SK-N-SH treated with all-trans-retinoic acid at 6 μM for 48 hours (cell line): Measurements from ENCODE around the gene PLA2G3.

Experiments used
- ATAC-seq: fragments of 200-7000 bp; cut with Tn5 transposase; 3 replicates; pipeline ENCODE4 v1.9.1; 2020; ENCODE audit warnings: mild to moderate bottlenecking, moderate library complexity
- ARNTL ChIP-seq: fragments of 450-650 bp; formaldehyde crosslinking; IDR thresholded peaks from 2 replicates; pipeline ENCODE4 v1.5.0; 2020; ENCODE audit warnings: low read depth, mild to moderate bottlenecking, moderate library complexity, borderline replicate concordance
- BACH2 ChIP-seq: fragments of 250-450 bp; sonication (Bioruptor Pico); IDR thresholded peaks from 2 replicates; pipeline ENCODE4 v1.9.0; 2021; ENCODE audit warnings: mild to moderate bottlenecking, borderline replicate concordance
- CREB5 ChIP-seq: fragments of 250-450 bp; sonication (Bioruptor Pico); IDR thresholded peaks from 2 replicates; pipeline ENCODE4 v1.5.1; 2020; ENCODE audit warnings: low read depth, mild to moderate bottlenecking, moderate library complexity
- CSDC2 ChIP-seq: fragments of 250-450 bp; sonication (Bioruptor Pico); IDR thresholded peaks from 2 replicates; pipeline ENCODE4 v1.5.0; 2020; ENCODE audit warnings: mild to moderate bottlenecking, moderate library complexity
- CSRNP3 ChIP-seq: fragments of 250-450 bp; sonication (Bioruptor Pico); IDR thresholded peaks from 2 replicates; pipeline ENCODE4 v1.5.1; 2021; ENCODE audit warnings: mild to moderate bottlenecking, moderate library complexity
- ESRRG ChIP-seq: fragments of 250-450 bp; sonication (Bioruptor Pico); IDR thresholded peaks from 2 replicates; pipeline ENCODE4 v1.6.1; 2021; ENCODE audit warnings: mild to moderate bottlenecking
- GLIS3 ChIP-seq: fragments of 250-450 bp; sonication (Bioruptor Pico); IDR thresholded peaks from 2 replicates; pipeline ENCODE4 v1.5.0; 2020; ENCODE audit warnings: mild to moderate bottlenecking, moderate library complexity
- OSR1 ChIP-seq: fragments of 250-450 bp; sonication (Bioruptor Pico); IDR thresholded peaks from 2 replicates; pipeline ENCODE4 v1.8.0; 2022; ENCODE audit warnings: moderate library complexity, mild to moderate bottlenecking, inconsistent platforms
- PATZ1 ChIP-seq: fragments of 250-450 bp; sonication (Bioruptor Pico); IDR thresholded peaks from 2 replicates; pipeline ENCODE4 v1.8.0; 2020; ENCODE audit warnings: mild to moderate bottlenecking, moderate library complexity, borderline replicate concordance
- POU6F1 ChIP-seq: fragments of 250-450 bp; sonication (Bioruptor Pico); IDR thresholded peaks from 2 replicates; pipeline ENCODE4 v1.8.0; 2021; ENCODE audit warnings: low read depth, mild to moderate bottlenecking, moderate library complexity, borderline replicate concordance
- PPARA ChIP-seq: fragments of 250-450 bp; sonication (Bioruptor Pico); IDR thresholded peaks from 2 replicates; pipeline ENCODE4 v1.5.0; 2020; ENCODE audit warnings: mild to moderate bottlenecking, borderline replicate concordance
- RARB ChIP-seq: fragments of 250-450 bp; sonication (Bioruptor Pico); IDR thresholded peaks from 2 replicates; pipeline ENCODE4 v1.8.0; 2021; ENCODE audit warnings: mild to moderate bottlenecking, moderate library complexity
- SNAI2 ChIP-seq: fragments of 250-450 bp; sonication (Bioruptor Pico); IDR thresholded peaks from 2 replicates; pipeline ENCODE4 v1.5.0; 2020; ENCODE audit warnings: mild to moderate bottlenecking, moderate library complexity
- TCF4 ChIP-seq: fragments of 250-450 bp; sonication (Bioruptor Pico); IDR thresholded peaks from 2 replicates; pipeline ENCODE4 v1.8.0; 2021; ENCODE audit warnings: mild to moderate bottlenecking, moderate library complexity, borderline replicate concordance
- TOX ChIP-seq: fragments of 250-450 bp; sonication (Bioruptor Pico); IDR thresholded peaks from 2 replicates; pipeline ENCODE4 v1.8.0; 2021; ENCODE audit warnings: mild to moderate bottlenecking, moderate library complexity, borderline replicate concordance
- ZC3H10 ChIP-seq: fragments of 250-450 bp; sonication (Bioruptor Pico); IDR thresholded peaks from 2 replicates; pipeline ENCODE4 v1.5.1; 2021; ENCODE audit warnings: mild to moderate bottlenecking, moderate library complexity
- ZFP3 ChIP-seq: fragments of 250-450 bp; sonication (Bioruptor Pico); IDR thresholded peaks from 2 replicates; pipeline ENCODE4 v1.5.0; 2020; ENCODE audit warnings: mild to moderate bottlenecking, moderate library complexity
- ZFP30 ChIP-seq: fragments of 450-650 bp; formaldehyde crosslinking; IDR thresholded peaks from 2 replicates; pipeline ENCODE4 v1.5.0; 2022; ENCODE audit warnings: mild to moderate bottlenecking, moderate library complexity
- ZNF565 ChIP-seq: fragments of 450-650 bp; formaldehyde crosslinking; conservative IDR thresholded peaks from 2 replicates; pipeline ENCODE4 v1.5.0; 2020; ENCODE audit warnings: low read depth, mild to moderate bottlenecking, moderate library complexity
- ZNF70 ChIP-seq: fragments of 450-650 bp; formaldehyde crosslinking; IDR thresholded peaks from 2 replicates; pipeline ENCODE4 v1.5.0; 2020; ENCODE audit warnings: mild to moderate bottlenecking, moderate library complexity
- ZNF8 ChIP-seq: fragments of 450-650 bp; formaldehyde crosslinking; IDR thresholded peaks from 2 replicates; pipeline ENCODE4 v1.5.0; 2020; ENCODE audit warnings: mild to moderate bottlenecking, moderate library complexity

PLA2G3 gene

GRCh38 chr22:31139866-31140716 lies at the start of gene PLA2G3:
Gene PLA2G3 (minus strand): TSS chr22:31140508. CDS start chr22:31140354, 154 bp downstream.
- no peak for TF ChIP-seq CSDC2 (CRISPR knock-in tag)
- ATAC-seq = no peak

GRCh38 chr22:31187627-31188026 lies 47.3 kb upstream of the PLA2G3 start:
- TF ChIP-seq CREB5 (CRISPR knock-in tag) = no peak
- no peak for TF ChIP-seq ZNF8 (CRISPR knock-in tag)
- TF ChIP-seq RARB (CRISPR knock-in tag) = no peak
- TF ChIP-seq ARNTL (CRISPR knock-in tag) = no peak
- TF ChIP-seq ESRRG (CRISPR knock-in tag) = no peak
- TF ChIP-seq CSDC2 (CRISPR knock-in tag) = no peak
- no peak for TF ChIP-seq ZC3H10 (CRISPR knock-in tag)
- no peak for TF ChIP-seq CSRNP3 (CRISPR knock-in tag)
- no peak for TF ChIP-seq POU6F1 (CRISPR knock-in tag)
- TF ChIP-seq TOX = no peak
- TF ChIP-seq SNAI2 (CRISPR knock-in tag) = no peak
- TF ChIP-seq PPARA (CRISPR knock-in tag) = no peak
- TF ChIP-seq ZFP3 (CRISPR knock-in tag) = no peak
- TF ChIP-seq ZNF565 = no peak
- TF ChIP-seq OSR1 (CRISPR knock-in tag) = no peak
- ATAC-seq = no peak

- TF ChIP-seq TCF4 (CRISPR knock-in tag) = no peak
- no peak for TF ChIP-seq PATZ1 (CRISPR knock-in tag)
- no peak for TF ChIP-seq OSR1 (CRISPR knock-in tag)
- no peak for TF ChIP-seq ZNF8 (CRISPR knock-in tag)
- no peak for TF ChIP-seq RARB (CRISPR knock-in tag)
- TF ChIP-seq ZFP30 = no peak
- TF ChIP-seq ARNTL (CRISPR knock-in tag) = no peak
- no peak for TF ChIP-seq BACH2
- TF ChIP-seq CSRNP3 (CRISPR knock-in tag) = no peak
- no peak for TF ChIP-seq SNAI2 (CRISPR knock-in tag)
- no peak for TF ChIP-seq GLIS3 (CRISPR knock-in tag)
- ATAC-seq = no peak
These were observed 44.7 kb upstream of the PLA2G3 start for GRCh38 chr22:31185056-31185455.

- TF ChIP-seq POU6F1 (CRISPR knock-in tag) (no peak), ZNF8 (CRISPR knock-in tag) (no peak), ZNF70 (CRISPR knock-in tag) (no peak)
- ATAC-seq = no peak
These were observed 43.7 kb upstream of the PLA2G3 start for GRCh38 chr22:31184015-31184414.
